ENCODE results near the gene ATG4D.

ATG4D gene

GRCh38 chr19:10546817-10547216 is 3.1 kb downstream of the ATG4D start:
- Histone ChIP-seq H3K36me3 (ENCODE audit: insufficient read depth, low read length) (peaks cover 55% of the 10 kb centered on the region), H3K4me1 (ENCODE audit: insufficient read depth, low read length) (peaks cover 41% of the 10 kb centered on the region), H3K4me2 (ENCODE audit: insufficient read depth, low read length) (no peak overlapping the region), H3K9ac (ENCODE audit: low read depth, low read length) (no peak overlapping the region), H3K27ac (ENCODE audit: low read length) (no peak overlapping the region), H2AFZ (ENCODE audit: low read depth, low read length) (no peak overlapping the region), H3K4me3 (ENCODE audit: low read depth in 1 of 2, low read length in 2 of 2) (no peak overlapping the region), H3K9me3 (ENCODE audit: insufficient read depth, low read length, severe bottlenecking) (no peaks in the 10 kb centered on the region), H4K20me1 (ENCODE audit: insufficient read depth, low read length) (peaks cover 8% of the 10 kb centered on the region; the same call in 1 of the 2 replicates), H3K27me3 (ENCODE audit: insufficient read depth, low read length, poor library complexity) (no peaks in the 10 kb centered on the region), H3K79me2 (ENCODE audit: insufficient read depth, low read length) (peaks cover 57% of the 10 kb centered on the region)
- DNase-seq (no peak), ATAC-seq (ENCODE audit: insufficient read depth, low read depth) (no peak)
- TF ChIP-seq EZH2 (IDR thresholded peaks at IDR 0.05; ENCODE audit: borderline replicate concordance, low read depth, low read length, severe bottlenecking) (no peak), CTCF (IDR thresholded peaks at IDR 0.05; ENCODE audit: borderline replicate concordance, extremely low read depth, low read length, poor library complexity, severe bottlenecking) (no peak)

GRCh38 chr19:10548746-10549276 is 5.1 kb downstream of the ATG4D start:
- ATAC-seq (ENCODE audit: insufficient read depth, low read depth) (no peak), DNase-seq (no peak)
- no peak overlapping the region for H3K4me3 ChIP-seq (ENCODE audit: low read depth in 1 of 2, low read length in 2 of 2)
- no peak overlapping the region for H3K9ac ChIP-seq (ENCODE audit: low read depth, low read length)
- H3K36me3 ChIP-seq (ENCODE audit: insufficient read depth, low read length): peaks cover 70% of the 10 kb centered on the region
- no peak overlapping the region for H3K27ac ChIP-seq (ENCODE audit: low read length)
- peaks cover 18% of the 10 kb centered on the region for H4K20me1 ChIP-seq (ENCODE audit: insufficient read depth, low read length)
- H3K79me2 ChIP-seq (ENCODE audit: insufficient read depth, low read length): peaks cover 61% of the 10 kb centered on the region
- no peaks in the 10 kb centered on the region for H3K9me3 ChIP-seq (ENCODE audit: insufficient read depth, low read length, severe bottlenecking)
- peaks cover 55% of the 10 kb centered on the region for H3K4me1 ChIP-seq (ENCODE audit: insufficient read depth, low read length)
- H2AFZ ChIP-seq (ENCODE audit: low read depth, low read length): no peak overlapping the region
- no peak for TF ChIP-seq EZH2 (IDR thresholded peaks at IDR 0.05; ENCODE audit: borderline replicate concordance, low read depth, low read length, severe bottlenecking)
- TF ChIP-seq CTCF (IDR thresholded peaks at IDR 0.05; ENCODE audit: borderline replicate concordance, extremely low read depth, low read length, poor library complexity, severe bottlenecking): no peak
- no peak overlapping the region for H3K4me2 ChIP-seq (ENCODE audit: insufficient read depth, low read length)
- no peaks in the 10 kb centered on the region for H3K27me3 ChIP-seq (ENCODE audit: insufficient read depth, low read length, poor library complexity)

GRCh38 chr19:10549733-10550132 is 6.0 kb downstream of the ATG4D start:
- TF ChIP-seq CTCF (IDR thresholded peaks at IDR 0.05; ENCODE audit: borderline replicate concordance, extremely low read depth, low read length, poor library complexity, severe bottlenecking) (no peak), EZH2 (IDR thresholded peaks at IDR 0.05; ENCODE audit: borderline replicate concordance, low read depth, low read length, severe bottlenecking) (no peak)
- Histone ChIP-seq H3K36me3 (ENCODE audit: insufficient read depth, low read length) (peaks cover 71% of the 10 kb centered on the region), H3K4me1 (ENCODE audit: insufficient read depth, low read length) (peaks cover 58% of the 10 kb centered on the region)

More at GRCh38 chr19:10549733-10550132, 6.0 kb downstream of the ATG4D start:
- no peaks in the 10 kb centered on the region for H3K9me3 ChIP-seq (ENCODE audit: insufficient read depth, low read length, severe bottlenecking)
- H4K20me1 ChIP-seq (ENCODE audit: insufficient read depth, low read length): peaks cover 14% of the 10 kb centered on the region
- H3K27ac ChIP-seq (ENCODE audit: low read length): no peak overlapping the region
- DNase-seq (no peak), ATAC-seq (ENCODE audit: insufficient read depth, low read depth) (no peak)
- no peak overlapping the region for H3K9ac ChIP-seq (ENCODE audit: low read depth, low read length)
- no peak overlapping the region for H3K4me3 ChIP-seq (ENCODE audit: low read depth in 1 of 2, low read length in 2 of 2)
- no peak overlapping the region for H3K4me2 ChIP-seq (ENCODE audit: insufficient read depth, low read length)
- H2AFZ ChIP-seq (ENCODE audit: low read depth, low read length): no peak overlapping the region
- no peaks in the 10 kb centered on the region for H3K27me3 ChIP-seq (ENCODE audit: insufficient read depth, low read length, poor library complexity)
- peaks cover 52% of the 10 kb centered on the region for H3K79me2 ChIP-seq (ENCODE audit: insufficient read depth, low read length)

Measured in DND-41 (cell line).